Measurements from ENCODE around the gene CXCL6. TPM values are rescaled to one million over a fixed set of nuclear protein-coding genes. Genes with fewer than 3 reads are reported as not detected.

Gene CXCL6
- polyA plus RNA-seq, 2 donors, result 0.42 to 1.4 TPM

DNA sequence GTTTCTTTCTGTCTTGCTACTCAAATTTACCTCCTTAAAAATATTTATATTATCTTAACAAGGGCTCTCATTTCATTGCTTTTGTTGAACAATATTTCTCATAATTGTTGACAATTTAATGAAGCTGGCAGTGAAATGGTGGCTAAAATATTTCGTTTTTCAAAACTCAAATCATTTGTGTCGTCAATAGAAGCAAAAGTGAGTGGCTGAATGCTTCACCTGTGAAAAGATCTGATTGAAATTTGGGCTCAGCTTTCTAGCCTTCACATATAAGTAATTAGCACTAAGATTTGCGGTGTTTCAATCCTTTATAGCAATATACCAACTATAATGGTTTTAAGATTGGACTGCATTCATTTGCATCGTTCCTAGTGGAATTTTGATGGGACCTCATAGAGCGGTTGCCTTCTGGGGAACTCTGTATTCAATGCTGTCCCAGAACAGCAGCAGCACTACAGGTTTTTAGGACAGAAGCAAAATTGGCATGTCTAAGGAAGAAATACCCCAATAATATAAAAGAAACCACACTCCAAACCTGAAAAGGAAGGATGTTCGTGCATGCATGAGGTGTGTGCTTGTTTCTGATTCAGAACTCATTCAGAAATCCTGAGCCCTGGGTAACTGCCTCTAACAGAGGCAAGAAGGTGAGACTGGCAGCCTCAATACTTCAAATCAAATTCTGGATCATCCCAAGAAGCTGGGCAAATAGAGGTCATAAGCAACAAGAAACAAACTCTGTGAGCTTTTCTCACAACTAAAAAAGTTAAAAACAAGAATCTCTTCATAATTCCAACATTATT is 35.2 kb downstream of the CXCL6 start:
- Histone ChIP-seq H3K4me3 (ENCODE audit: low read depth in 1 of 2, low read length in 2 of 2) (no peak overlapping the region), H3K4me1 (ENCODE audit: control insufficient read depth in 2 of 2, insufficient read depth in 2 of 2, low read length in 1 of 2) (peaks cover 2 to 3% of the 10 kb centered on the region in 2 donors), H3K27ac (ENCODE audit: low read depth in 2 of 2, low read length in 1 of 2) (no peak overlapping the region), H3K9me3 (ENCODE audit: control insufficient read depth in 2 of 2, insufficient read depth in 1 of 2, low read depth in 1 of 2, low read length in 1 of 2) (no peaks in the 10 kb centered on the region), H3K36me3 (ENCODE audit: control insufficient read depth in 2 of 2, insufficient read depth in 2 of 2, low read length in 1 of 2) (no peaks in the 10 kb centered on the region), H3K27me3 (ENCODE audit: control insufficient read depth in 1 of 2, insufficient read depth in 2 of 2, low read length in 2 of 2) (no peaks in the 10 kb centered on the region)
- WGBS, 2 donors, result 86% methylated on average over 6 of the region's 6 CpGs

DNA sequence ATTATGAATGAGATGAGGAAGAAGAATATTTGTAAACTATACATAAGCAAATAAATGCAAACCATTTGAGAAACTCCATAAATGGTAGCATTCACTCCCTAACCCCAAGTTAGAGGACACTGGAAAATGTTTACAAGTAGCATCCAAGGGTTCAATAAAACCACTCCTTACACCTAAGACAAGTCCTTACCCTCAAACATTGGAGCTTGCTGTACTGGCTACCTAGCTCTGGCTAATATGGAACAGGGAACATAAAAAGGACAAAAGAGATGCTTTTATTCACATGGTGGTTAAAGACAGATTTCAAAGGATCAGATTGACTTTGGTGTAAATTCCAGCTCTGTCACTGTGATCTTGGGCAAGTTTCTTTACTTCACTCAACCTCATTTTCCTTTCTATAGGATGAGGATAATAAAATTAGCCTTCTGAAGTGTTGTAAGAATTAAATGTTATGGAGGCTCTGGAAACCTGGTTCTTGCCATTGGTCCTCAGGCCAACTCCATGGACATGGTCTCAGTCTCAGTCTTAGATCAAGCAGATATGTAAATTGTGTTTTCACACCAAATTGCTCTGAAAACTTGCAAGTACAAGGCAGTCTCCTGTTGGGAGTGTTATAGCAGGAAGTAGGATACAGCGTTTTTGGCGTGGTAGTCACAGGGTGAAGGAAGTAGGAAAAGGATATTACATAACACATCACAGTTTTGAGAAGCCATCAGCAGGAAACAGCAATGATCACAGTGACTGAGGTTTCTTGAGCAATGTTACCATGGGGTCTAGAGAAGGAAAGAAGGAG is 36.0 kb downstream of the CXCL6 start:
- H3K27me3 ChIP-seq (ENCODE audit: control insufficient read depth in 1 of 2, insufficient read depth in 2 of 2, low read length in 2 of 2), result no peaks in the 10 kb centered on the region
- no peak overlapping the region for H3K27ac ChIP-seq (ENCODE audit: low read depth in 2 of 2, low read length in 1 of 2)
- H3K9me3 ChIP-seq (ENCODE audit: control insufficient read depth in 2 of 2, insufficient read depth in 1 of 2, low read depth in 1 of 2, low read length in 1 of 2), result no peaks in the 10 kb centered on the region
- H3K4me1 ChIP-seq (ENCODE audit: control insufficient read depth in 2 of 2, insufficient read depth in 2 of 2, low read length in 1 of 2), result peaks cover 2 to 3% of the 10 kb centered on the region in 2 donors
- 67 to 70% methylated on average over 2 of the region's 2 CpGs for WGBS, 2 donors
- no peaks in the 10 kb centered on the region for H3K36me3 ChIP-seq (ENCODE audit: control insufficient read depth in 2 of 2, insufficient read depth in 2 of 2, low read length in 1 of 2)
- no peak overlapping the region for H3K4me3 ChIP-seq (ENCODE audit: low read depth in 1 of 2, low read length in 2 of 2)

DNA sequence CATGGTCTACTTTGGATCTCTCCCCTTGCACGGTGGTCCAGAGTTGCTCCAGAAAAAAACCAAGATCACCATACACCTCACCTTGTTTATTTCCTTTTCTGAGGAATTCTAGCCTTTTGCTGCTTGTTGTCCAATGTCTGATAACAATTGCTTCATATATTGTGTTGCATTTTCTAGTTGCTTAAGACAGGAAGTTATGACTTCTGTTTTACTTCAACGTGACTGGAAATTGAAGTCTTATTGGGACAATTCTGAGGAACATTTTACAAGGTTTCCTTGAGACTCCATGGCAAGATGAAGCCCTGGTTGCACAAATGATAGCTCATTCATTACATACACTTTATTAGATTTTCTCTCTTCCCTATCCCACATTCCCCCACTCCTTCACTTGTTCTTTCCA is 37.9 kb downstream of the CXCL6 start:
- Histone ChIP-seq H3K4me1 (ENCODE audit: control insufficient read depth in 2 of 2, insufficient read depth in 2 of 2, low read length in 1 of 2) (peaks cover 2 to 3% of the 10 kb centered on the region in 2 donors), H3K36me3 (ENCODE audit: control insufficient read depth in 2 of 2, insufficient read depth in 2 of 2, low read length in 1 of 2) (no peaks in the 10 kb centered on the region), H3K27ac (ENCODE audit: low read depth in 2 of 2, low read length in 1 of 2) (no peak overlapping the region), H3K9me3 (ENCODE audit: control insufficient read depth in 2 of 2, insufficient read depth in 1 of 2, low read depth in 1 of 2, low read length in 1 of 2) (no peaks in the 10 kb centered on the region), H3K4me3 (ENCODE audit: low read depth in 1 of 2, low read length in 2 of 2) (no peak overlapping the region), H3K27me3 (ENCODE audit: control insufficient read depth in 1 of 2, insufficient read depth in 2 of 2, low read length in 2 of 2) (no peaks in the 10 kb centered on the region)
- WGBS, 2 donors, result 81 to 84% methylated on average over 2 of the region's 2 CpGs

DNA sequence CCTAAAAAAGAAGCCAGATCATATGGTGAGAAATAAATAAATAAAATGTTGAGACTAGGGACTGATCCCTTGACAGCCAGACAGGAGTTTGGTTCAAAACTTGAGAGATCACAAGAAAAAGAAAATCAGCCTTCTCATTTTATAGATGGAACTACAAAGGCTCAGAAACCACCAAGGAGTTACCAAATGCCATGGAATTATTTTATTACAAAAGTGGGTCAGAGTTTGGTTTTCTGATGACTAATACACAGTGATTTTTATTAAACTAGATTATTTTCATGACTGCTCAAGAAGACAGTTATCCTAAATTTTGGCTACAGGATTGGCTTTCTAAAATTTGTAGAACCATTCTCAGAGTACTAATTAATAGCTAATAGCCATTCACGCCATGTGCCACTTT is 38.9 kb downstream of the CXCL6 start:
- Histone ChIP-seq H3K27ac (ENCODE audit: low read depth in 2 of 2, low read length in 1 of 2) (no peak overlapping the region), H3K36me3 (ENCODE audit: control insufficient read depth in 2 of 2, insufficient read depth in 2 of 2, low read length in 1 of 2) (no peaks in the 10 kb centered on the region), H3K9me3 (ENCODE audit: control insufficient read depth in 2 of 2, insufficient read depth in 1 of 2, low read depth in 1 of 2, low read length in 1 of 2) (no peaks in the 10 kb centered on the region), H3K4me1 (ENCODE audit: control insufficient read depth in 2 of 2, insufficient read depth in 2 of 2, low read length in 1 of 2) (no peaks in the 10 kb centered on the region), H3K4me3 (ENCODE audit: low read depth in 1 of 2, low read length in 2 of 2) (no peak overlapping the region), H3K27me3 (ENCODE audit: control insufficient read depth in 1 of 2, insufficient read depth in 2 of 2, low read length in 2 of 2) (no peaks in the 10 kb centered on the region)
- 89 to 91% methylated on average over 1 of the region's 1 CpG for WGBS, 2 donors

DNA sequence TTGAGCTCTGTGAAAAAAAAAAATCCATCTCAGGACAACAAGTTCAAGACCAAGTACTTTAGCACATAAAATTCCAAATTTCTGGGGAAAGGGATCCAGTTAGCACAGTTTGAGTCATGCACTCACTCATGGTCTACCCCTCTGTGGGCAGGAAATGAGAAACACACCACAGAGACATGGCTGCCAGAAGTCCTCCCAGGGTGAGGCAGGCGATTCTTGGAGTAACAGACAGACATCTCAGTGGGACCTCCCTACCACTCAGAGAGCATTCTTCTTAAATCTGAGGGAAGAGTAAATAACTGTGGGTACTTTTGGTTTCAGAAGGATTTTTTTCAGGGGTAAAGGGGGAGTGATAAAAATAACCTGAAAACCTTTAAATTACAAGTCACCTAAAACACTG is 46.8 kb downstream of the CXCL6 start:
- Histone ChIP-seq H3K4me1 (ENCODE audit: control insufficient read depth in 2 of 2, insufficient read depth in 2 of 2, low read length in 1 of 2) (no peaks in the 10 kb centered on the region), H3K4me3 (ENCODE audit: low read depth in 1 of 2, low read length in 2 of 2) (no peak overlapping the region), H3K9me3 (ENCODE audit: control insufficient read depth in 2 of 2, insufficient read depth in 1 of 2, low read depth in 1 of 2, low read length in 1 of 2) (no peaks in the 10 kb centered on the region), H3K27me3 (ENCODE audit: control insufficient read depth in 1 of 2, insufficient read depth in 2 of 2, low read length in 2 of 2) (peaks cover 0 to 2% of the 10 kb centered on the region in 2 donors), H3K27ac (ENCODE audit: low read depth in 2 of 2, low read length in 1 of 2) (no peak overlapping the region), H3K36me3 (ENCODE audit: control insufficient read depth in 2 of 2, insufficient read depth in 2 of 2, low read length in 1 of 2) (no peaks in the 10 kb centered on the region)
- 54 to 70% methylated on average over 1 of the region's 1 CpG for WGBS, 2 donors

DNA sequence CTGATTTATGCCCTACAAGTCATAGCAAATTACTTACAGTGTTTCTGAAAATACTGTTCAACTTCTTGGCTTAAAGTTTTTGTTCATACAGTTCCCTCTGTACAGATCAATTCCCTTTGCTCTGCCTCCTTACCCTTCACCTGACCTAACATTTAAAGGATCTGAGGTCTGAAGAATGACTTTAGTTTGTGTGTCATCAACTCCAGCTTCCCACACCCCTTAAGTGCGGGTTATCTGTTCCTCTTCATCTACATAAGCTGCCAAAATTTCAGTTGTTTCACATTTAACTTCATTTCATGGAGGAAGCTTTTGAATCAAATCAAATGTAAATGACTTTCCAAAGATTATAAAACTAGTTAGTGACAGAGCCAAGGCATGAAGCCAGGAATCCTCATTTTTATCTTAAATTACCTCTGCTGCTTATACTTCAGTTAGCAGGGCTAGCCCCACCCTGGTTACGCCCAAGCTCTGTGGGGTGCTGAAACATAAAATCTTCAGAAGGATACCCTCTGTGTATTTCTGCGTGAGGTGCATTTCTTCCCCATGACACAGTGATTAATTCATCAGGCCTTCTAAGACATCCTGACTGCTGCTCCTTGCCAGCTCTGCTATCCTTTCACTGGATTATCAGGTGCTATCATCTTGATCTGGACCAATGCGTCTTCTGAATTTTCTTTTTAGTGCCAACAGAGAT is 49.2 kb downstream of the CXCL6 start:
- Histone ChIP-seq H3K9me3 (ENCODE audit: control insufficient read depth in 2 of 2, insufficient read depth in 1 of 2, low read depth in 1 of 2, low read length in 1 of 2) (no peaks in the 10 kb centered on the region), H3K27me3 (ENCODE audit: control insufficient read depth in 1 of 2, insufficient read depth in 2 of 2, low read length in 2 of 2) (peaks cover 0 to 2% of the 10 kb centered on the region in 2 donors), H3K4me1 (ENCODE audit: control insufficient read depth in 2 of 2, insufficient read depth in 2 of 2, low read length in 1 of 2) (no peaks in the 10 kb centered on the region), H3K27ac (ENCODE audit: low read depth in 2 of 2, low read length in 1 of 2) (no peak overlapping the region), H3K4me3 (ENCODE audit: low read depth in 1 of 2, low read length in 2 of 2) (no peak overlapping the region), H3K36me3 (ENCODE audit: control insufficient read depth in 2 of 2, insufficient read depth in 2 of 2, low read length in 1 of 2) (no peaks in the 10 kb centered on the region)
- 84 to 85% methylated on average over 4 of the region's 4 CpGs for WGBS, 2 donors

Other genes starting within 250 kb of the CXCL6 start
- gene RASSF6, start 216.2 kb upstream of the CXCL6 start, polyA plus RNA-seq, result 1 to 10 TPM; 1.2 to 1.6 TPM
- 1 to 10 TPM; 1.1 to 8.3 TPM for gene CXCL8, start 96.1 kb upstream of the CXCL6 start, polyA plus RNA-seq
- not detected for gene PF4V1, start 16.6 kb downstream of the CXCL6 start, polyA plus RNA-seq
- 10 to 100 TPM in 1 of 2 donors, 1 to 10 TPM in 1; 4.7 to 12.4 TPM for gene CXCL1, start 32.7 kb downstream of the CXCL6 start, polyA plus RNA-seq
- gene PF4, start 145.3 kb downstream of the CXCL6 start, polyA plus RNA-seq, result not detected
- under 1 TPM in 1 of 2 donors, not detected in 1; 0.14 TPM for gene PPBP, start 151.5 kb downstream of the CXCL6 start, polyA plus RNA-seq
- gene CXCL5, start 162.0 kb downstream of the CXCL6 start, polyA plus RNA-seq, result under 1 TPM; 0.01 to 0.14 TPM
- gene CXCL3, start 202.0 kb downstream of the CXCL6 start, polyA plus RNA-seq, result 1 to 10 TPM in 1 of 2 donors, under 1 TPM in 1; 0.47 to 4.6 TPM